GM21381 (cell line): ENCODE data around the gene PRSS56.
"Not testable (repeated sequence)": the region's sequence is repeated elsewhere in the genome, so short reads cannot be mapped to it uniquely, and the experiment has no call there.

Experiments used
- ATAC-seq: cut with Tn5 transposase; IDR thresholded peaks from one replicate; pipeline ENCODE4 v1.9.1; 2021; ENCODE audit warnings: mild to moderate bottlenecking, moderate library complexity; ENCODE audit not compliant: unreplicated experiment

Gene PRSS56

GRCh38 chr2:232568161-232568560 is 48.0 kb downstream of the PRSS56 start:
- no peak for ATAC-seq

DNA sequence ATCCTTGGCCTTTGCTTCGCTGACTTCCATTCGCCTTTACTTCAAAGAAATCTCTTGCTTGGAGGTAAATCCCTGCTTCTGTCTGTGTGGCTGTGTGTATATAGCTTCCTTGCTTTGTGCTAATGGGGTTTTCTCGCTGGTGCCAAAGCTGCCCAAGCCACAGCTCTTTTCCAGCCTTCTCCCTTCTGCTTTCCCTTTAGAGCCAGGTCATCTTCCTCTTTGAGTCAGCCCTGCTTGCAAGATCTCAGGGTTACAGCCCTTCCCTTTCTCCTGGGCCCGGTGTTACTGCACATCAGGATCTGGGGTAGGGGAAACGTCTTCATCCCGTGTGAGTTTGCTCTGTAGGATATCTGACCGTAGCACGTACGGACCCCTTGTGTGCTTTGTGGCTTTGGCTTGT is 49.4 kb downstream of the PRSS56 start:
- no peak for ATAC-seq

- ATAC-seq = not testable (repeated sequence)
Measured at GRCh38 chr2:232570481-232570880, 50.3 kb downstream of the PRSS56 start.

DNA sequence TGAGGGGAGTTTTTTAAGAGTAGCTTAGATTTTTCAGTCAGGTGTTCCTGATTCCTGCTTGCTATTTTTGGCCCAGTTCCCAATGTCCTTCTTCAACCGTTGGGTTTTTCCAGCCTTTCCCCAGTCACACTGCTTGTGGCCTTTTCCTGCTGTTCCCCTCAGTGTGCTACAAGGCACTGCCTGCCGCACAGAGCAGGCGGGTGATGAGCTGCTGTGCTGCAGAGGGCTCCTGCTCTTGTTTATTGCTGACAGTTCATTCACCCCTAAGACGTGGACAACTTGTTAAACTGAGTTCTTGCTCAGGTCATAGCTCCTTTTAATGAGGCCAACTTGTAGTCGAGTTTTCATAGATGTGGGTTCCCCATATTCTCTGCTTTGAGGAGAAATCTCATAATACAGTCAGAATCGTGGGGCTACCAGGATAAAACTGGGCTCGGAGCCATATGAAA is 50.9 kb downstream of the PRSS56 start:
- no peak for ATAC-seq

GRCh38 chr2:232573042-232573441 is 52.9 kb downstream of the PRSS56 start:
- ATAC-seq = no peak

- ATAC-seq = no peak
Measured at GRCh38 chr2:232573771-232574435, 53.7 kb downstream of the PRSS56 start.

DNA sequence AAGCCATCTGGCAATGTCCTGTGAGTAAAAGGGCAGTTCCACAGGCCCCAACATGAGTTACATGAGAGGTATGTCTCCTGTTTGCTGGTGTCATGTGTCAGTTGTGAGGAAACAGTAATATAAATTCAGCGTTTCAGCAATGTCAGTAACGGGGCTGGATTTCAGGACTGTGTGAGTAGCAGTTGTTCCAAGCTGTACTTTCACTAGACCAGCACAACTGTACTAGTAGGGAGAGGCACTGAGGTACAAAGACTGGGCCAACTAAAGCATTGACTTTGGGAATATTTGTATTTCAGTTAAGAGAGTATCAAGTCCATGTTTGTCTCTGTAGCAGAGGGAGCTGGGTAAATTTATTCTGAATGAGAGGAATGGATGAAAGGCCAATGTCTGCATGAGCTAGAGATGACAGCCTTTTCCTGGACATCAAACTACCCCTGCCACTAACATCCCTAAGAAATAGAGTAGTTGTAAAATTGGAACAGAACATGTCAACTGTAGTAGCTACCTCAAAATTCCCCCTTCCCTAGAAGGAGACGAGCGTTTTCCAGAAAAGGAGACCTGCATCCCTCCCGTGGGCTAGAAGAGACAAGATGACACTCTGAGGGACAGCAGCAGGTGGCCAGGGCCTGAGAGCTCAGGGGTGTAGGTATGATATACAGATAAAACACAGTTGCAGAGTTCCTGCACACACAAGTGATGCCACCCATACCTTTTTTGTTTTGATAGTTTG is 54.7 kb downstream of the PRSS56 start:
- no peak for ATAC-seq
